ENCODE results near the gene CLPSL1. TPM values are rescaled to one million over a fixed set of nuclear protein-coding genes. Genes with fewer than 3 reads are reported as not detected.

CLPSL1 gene
- not detected in 2 replicates for total RNA-seq

DNA sequence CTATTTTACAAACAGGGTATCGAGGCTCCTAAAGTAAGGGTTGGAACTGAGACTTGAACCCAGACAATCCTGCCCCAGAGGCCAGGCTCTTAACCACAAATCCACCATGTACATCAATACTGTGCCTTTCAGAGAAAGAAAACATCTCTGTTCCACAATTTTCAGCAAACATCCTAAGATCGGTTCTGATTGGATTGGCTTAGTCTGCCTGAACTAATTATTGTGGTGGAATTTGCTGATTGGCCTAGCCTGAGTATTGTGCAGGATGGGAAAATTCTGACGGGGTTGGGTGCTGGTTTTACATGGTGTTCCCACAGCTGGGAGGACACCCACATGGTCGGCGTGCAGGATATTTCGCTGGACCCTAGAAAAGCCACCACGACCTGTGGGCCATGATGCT lies at the start of gene CLPSL1:
CLPSL1 (plus strand) TSS at position 301 of the 400 bp plus-strand sequence; CDS start at position 393, 92 bp downstream.

DNA sequence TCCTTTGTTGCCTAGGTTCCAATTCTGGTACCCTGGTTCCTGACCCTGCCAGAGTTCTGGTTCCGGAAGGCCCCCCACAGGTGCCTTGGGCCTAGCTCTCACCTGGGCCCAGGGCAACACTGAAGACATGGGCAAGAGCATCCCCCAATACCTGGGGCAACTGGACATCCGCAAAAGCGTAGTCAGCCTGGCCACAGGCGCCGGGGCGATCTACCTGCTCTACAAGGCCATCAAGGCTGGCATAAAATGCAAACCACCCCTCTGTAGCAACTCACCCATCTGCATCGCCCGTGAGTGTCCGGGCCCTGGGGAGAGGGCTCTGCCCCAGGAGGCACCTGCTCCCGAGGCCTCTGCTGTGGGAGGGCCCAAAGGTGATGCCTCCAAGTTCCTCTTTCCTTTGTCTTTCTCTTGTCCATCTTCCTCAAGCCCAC lies 43.8 kb upstream of the CLPSL1 start, which contains the start of gene ARMC12:
ARMC12 (plus strand) TSS at position 51 of the 431 bp plus-strand sequence; CDS start at position 128, 77 bp downstream.

GRCh38 chr6:35776364-35777215 lies 4.2 kb upstream of the CLPSL1 start, which contains the start of gene CLPSL2:
TSS of gene CLPSL2 (plus strand) at chr6:35776598. CDS start at chr6:35776619, 21 bp downstream.

DNA sequence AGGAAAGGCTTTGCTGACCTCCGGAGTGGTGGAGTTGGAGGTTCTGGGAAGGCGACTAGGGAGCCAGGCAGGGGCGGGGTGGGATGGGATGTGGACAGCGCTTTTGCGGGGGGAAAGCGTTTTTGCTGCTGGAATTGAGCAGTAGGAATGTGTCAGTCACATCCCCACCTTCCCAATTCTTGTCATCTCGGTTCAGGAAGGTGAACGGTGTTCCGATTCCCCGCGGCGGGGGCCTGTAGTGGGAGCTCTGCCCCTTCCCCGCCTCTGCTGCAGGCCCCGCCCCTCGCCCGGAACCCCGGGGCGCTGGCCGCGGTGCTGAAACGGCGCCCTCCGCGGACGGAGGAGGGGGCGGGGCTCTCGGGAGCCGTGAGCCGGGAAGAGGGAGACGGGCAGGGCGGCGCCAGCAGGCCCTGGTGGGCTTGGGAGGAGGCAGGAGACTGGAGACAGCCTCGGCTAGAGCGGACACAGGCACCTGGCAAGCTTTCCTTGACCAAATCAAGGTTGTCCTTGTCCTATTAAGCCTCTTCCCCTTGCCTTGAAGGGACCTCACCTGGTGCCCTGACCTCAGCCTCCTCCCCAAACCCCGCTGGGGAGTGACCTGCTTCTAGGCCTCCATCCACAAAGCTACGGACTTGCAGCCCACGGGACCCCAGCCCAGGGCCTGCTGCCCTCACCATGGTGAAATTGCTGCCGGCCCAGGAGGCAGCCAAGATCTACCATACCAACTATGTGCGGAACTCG lies 24.3 kb downstream of the CLPSL1 start, which contains the start of gene LHFPL5:
LHFPL5 (plus strand) TSS at position 357 of the 741 bp plus-strand sequence; CDS start at position 676, 319 bp downstream.

Other genes with a start within 250 kb of the CLPSL1 start
- gene FKBP5, start 92.1 kb upstream of the CLPSL1 start, total RNA-seq: 35.2 and 131 TPM in 2 replicates
- 0.57 and 1.0 TPM in 2 replicates for gene ARMC12, start 44.0 kb upstream of the CLPSL1 start, total RNA-seq
- gene CLPSL2, start 4.4 kb upstream of the CLPSL1 start, total RNA-seq: not detected in 2 replicates
- gene CLPS, start 16.3 kb downstream of the CLPSL1 start, total RNA-seq: not detected in 2 replicates
- gene LHFPL5, start 24.3 kb downstream of the CLPSL1 start, total RNA-seq: 0.07 TPM in 1 of 2 replicates, not detected in the other
- gene SRPK1, start 140.1 kb downstream of the CLPSL1 start, total RNA-seq: 77.9 and 108 TPM in 2 replicates
- not detected in 2 replicates for gene SLC26A8, start 243.6 kb downstream of the CLPSL1 start, total RNA-seq
- gene MAPK14, start 246.8 kb downstream of the CLPSL1 start, total RNA-seq: 44.4 and 70.5 TPM in 2 replicates

All from nasal cavity respiratory epithelium epithelial cell of viscerocranial mucosa (primary cell).